Iris pigment epithelial cell (primary cell): ENCODE results near the gene LRBA.

ENCODE experiments used
- DNase-seq: peaks from one replicate; pipeline ENCODE4 v3.0.0-alpha.2; 2011; ENCODE audit warnings: low read depth

Gene LRBA

GRCh38 chr4:150497612-150498011 is 517.5 kb downstream of the LRBA start:
- no peak for DNase-seq

GRCh38 chr4:150495550-150495949 is 519.5 kb downstream of the LRBA start:
- DNase-seq: no peak

GRCh38 chr4:150493851-150494250 is 521.2 kb downstream of the LRBA start:
- DNase-seq: peak; percentile 38

- DNase-seq: no peak
Observed at GRCh38 chr4:150491132-150492049, 523.7 kb downstream of the LRBA start.

DNA sequence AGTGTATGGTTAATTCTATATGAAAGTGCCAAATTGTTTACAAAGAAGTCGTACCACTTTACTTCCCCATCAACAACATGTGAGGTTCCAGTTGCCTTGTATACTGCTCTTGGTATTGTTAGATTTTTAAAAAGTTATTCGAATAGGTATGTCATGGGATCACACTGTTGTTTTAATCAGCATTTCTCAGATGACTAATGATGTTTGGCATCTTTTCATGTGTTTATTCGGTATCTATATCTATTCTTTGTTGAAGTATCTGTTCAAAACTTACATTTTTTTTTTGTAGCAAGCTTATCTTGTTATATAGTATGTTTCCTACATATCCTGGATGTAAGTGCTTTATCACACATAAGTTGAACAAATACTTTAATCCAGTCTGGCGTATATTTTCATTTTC is 532.5 kb downstream of the LRBA start:
- peak; percentile 28 for DNase-seq

GRCh38 chr4:150479657-150480056 is 535.4 kb downstream of the LRBA start:
- DNase-seq: peak; percentile 21

- no peak for DNase-seq
Observed at GRCh38 chr4:150477869-150478268, 537.2 kb downstream of the LRBA start.

GRCh38 chr4:150476776-150477175 is 538.3 kb downstream of the LRBA start:
- no peak for DNase-seq

- DNase-seq: no peak
Observed at GRCh38 chr4:150475763-150476162, 539.3 kb downstream of the LRBA start.

DNA sequence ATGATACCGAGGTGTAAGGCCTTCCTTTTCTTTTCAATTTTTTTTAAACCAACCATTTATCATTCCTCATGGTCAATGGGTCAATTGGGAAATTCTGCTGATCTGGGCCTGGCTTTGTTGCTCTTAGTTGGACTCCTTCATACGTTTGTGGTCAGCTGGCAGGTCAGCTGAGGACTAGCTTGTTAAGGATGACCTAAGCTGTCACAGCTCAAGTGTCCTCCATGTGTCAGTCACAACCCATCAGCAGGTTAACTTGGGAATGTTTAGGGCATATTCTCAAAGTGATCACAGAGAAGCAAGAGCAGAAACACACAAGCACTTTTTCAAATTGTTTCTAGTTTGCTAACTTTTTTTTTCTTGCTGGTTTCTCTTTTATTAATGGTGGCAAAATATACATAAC is 550.6 kb downstream of the LRBA start:
- no peak for DNase-seq

DNA sequence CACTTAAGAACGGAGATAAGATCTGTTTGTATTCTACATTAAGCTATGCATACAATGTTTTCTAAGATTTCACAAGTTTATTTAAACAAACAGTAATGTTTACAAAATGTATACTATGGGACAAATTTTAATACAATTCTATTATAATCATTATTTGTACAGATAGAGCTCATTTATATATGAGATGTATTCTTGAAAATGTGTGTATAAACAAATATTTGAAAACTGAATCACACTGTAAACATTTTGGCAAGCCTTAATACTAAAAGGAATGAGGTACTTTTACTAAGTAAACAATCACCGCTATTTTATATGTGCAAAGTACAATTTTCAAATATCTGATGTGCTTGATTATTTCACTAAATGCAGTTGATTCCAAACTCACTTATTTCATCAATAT is 552.3 kb downstream of the LRBA start:
- peak; percentile 39 for DNase-seq

- DNase-seq: no peak
Observed at GRCh38 chr4:150461957-150462356, 553.1 kb downstream of the LRBA start.

- peak; percentile 21 for DNase-seq
Observed at GRCh38 chr4:150457802-150458201, 557.3 kb downstream of the LRBA start.

DNA sequence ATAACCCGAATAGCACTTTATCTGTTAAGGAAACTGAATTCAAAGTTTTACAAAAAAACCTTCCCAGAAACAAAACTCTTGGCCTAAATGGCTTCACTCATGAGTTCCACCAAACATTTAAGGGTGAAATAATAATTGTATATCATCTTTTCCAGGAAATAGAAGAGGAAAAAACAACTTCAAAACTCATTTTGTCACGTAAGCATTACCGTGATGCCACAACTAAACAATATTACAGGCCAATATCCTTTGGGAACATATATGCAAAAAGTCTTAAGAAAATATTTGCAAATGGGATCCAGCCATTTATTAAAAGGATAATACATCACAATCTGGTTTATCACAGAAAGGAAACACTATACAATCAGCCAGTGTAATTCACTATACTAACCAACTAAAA is 563.2 kb downstream of the LRBA start:
- DNase-seq: no peak

DNA sequence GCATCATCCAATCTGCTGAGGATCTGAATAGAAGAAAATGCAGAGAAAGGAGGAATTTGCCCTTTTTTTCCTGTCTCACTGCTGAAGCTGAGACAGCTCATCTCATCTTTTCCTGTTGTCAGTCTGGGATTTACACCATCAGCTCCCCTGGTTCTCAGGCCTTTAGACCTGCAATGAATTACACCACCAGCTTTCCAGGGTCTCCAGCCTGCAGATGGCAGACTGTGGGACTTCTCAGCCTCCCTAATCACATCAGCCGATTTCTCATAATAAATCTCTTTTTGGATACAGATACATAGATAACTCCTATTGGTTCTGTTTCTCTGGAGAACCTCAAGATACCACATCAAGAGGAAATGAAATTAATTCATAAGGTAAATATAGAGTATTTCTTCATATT is 567.7 kb downstream of the LRBA start:
- no peak for DNase-seq

- no peak for DNase-seq
Observed at GRCh38 chr4:150439451-150439933, 575.6 kb downstream of the LRBA start.

DNA sequence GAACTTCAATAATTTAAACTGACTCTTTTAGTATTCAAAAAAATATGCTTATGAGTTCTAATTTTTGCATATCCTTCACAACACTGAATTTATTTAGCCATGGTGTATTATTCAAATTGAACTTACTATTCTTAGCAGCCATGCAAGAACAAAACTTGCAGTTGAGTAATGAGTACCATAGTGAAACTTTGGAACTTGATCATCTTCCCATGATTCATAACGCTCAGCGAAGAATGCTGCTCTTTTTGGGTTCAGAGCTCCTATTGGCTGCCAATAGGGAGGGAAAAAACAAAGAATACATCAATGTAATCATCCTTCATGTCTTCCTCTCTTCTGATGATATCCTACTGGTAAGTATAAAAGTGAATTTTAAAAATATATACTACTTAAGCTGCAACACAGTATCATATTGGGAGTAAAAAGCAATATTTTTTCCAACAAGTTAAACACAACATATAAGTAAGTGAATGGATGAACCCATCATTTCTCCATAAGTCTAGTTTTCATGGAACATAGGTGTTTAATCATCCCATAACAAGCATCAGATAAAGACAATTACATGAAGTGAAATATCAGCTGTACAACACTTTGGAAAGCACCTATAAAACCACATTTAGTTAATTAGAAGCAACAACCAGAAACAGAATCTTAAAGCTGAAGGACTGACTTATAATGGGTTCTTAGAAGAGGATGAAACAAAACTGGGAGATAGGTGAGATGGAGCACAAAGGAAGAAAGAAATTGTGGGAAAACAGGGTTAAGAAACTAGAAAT is 578.3 kb downstream of the LRBA start:
- DNase-seq: no peak

GRCh38 chr4:150431221-150431620 is 583.9 kb downstream of the LRBA start:
- no peak for DNase-seq

- DNase-seq: no peak
Observed at GRCh38 chr4:150425161-150425560, 589.9 kb downstream of the LRBA start.

DNA sequence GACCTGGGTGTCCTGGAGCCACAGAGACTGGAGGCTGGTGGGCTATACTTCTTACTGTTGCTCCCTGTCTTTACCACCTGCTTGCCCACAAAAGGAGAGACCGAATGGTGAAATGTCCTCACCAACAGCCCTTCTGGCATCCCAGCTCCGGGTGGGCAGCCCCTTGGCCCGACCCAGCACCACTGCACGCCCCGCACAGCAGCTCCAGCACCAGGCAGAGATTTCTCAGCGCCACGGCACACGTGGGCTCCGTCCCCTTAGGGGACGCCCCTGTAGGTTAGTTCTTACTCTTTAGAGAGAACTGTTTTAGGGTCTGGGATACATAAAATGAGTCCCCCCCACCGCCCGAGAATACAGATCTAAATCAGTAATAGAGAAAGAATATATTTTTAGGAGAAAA is 591.6 kb downstream of the LRBA start:
- DNase-seq: no peak

DNA sequence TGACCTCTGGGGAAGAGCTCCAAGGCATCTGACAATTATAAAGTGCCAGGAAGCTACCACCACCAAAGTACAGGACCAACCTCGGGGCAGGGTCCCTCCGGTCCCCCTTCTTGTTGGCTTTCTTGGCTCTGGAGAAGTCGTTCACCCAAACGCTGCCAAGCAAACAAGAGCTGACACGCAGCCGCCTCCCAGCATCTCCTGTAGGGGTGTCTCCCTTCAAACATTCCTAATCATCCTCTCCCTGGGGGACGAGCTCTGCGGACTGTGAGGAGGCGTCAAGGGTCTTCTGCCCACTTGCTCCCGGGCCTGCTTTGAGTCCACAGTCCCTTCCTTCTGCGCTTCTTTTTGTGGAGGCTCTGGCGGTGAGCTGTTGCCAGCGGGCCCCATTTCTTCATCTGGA is 592.0 kb downstream of the LRBA start:
- DNase-seq: no peak

GRCh38 chr4:150421612-150422011 is 593.5 kb downstream of the LRBA start:
- DNase-seq: no peak

- DNase-seq: no peak
Observed at GRCh38 chr4:150419939-150420338, 595.1 kb downstream of the LRBA start.
